Fibroblast of villous mesenchyme (primary cell): ENCODE results near the gene CKLF. TPM values are rescaled to one million over a fixed set of nuclear protein-coding genes. Genes with fewer than 3 reads are reported as not detected.

Experiments
- DNase-seq: peaks from one replicate; pipeline ENCODE4 v3.0.0-alpha.2; 2010; ENCODE audit warnings: low read depth
- H3K4me3 ChIP-seq: 2 replicates; pipeline ENCODE4 v1.5.1; 2011; ENCODE audit warnings: low read depth, mild to moderate bottlenecking, low read length
- total RNA-seq: library from RNA; depleted of rRNA; stranded (reverse); fragments of >200 nt; gene quantifications from 2 replicates; pipeline ENCODE4 v1.2.3, GENCODE V29; 2012
- TF ChIP-seq, protein P1 (sequence below): IDR thresholded peaks from 2 replicates; pipeline ENCODE4 v1.5.1; 2012; ENCODE audit warnings: low read depth, mild to moderate bottlenecking, low read length; ENCODE audit not compliant: insufficient read depth

CKLF gene
- total RNA-seq, 1 donor = 58.3 TPM

DNA sequence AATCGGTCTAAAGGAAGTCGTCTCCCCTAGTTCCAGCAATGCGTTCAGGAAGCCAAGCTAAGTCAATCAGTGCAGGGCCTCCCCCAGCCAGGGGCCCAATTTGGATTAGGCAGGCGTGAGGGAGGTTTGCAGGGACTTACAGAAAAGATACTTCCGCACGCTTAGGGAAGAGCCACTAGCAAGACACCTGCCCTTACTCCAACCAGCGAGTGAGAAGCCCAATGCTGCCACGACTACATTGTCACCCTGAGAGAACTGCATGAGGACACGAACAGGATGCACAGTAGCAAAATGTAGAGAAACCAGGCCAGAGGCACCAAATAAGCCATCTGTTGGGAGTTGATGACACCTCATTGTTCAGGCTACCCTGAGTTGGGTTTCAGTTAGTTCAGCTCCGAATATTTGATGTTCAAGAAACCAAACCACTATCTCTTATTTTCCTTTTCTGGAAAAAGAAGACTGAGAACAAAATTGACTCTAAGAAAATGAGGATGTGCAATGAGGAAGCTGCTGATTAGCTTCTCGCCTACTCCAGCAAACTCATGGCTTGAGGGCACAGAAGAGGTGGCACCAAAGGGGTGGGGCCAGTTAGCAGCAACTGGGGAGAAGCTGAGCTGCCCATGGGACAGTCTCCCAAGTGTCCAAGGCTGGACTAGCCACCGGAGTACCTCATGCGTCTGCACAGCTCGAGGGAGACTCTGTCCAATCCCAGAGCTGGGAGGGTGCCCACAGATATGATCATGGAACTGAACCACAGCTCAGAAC lies 31.8 kb upstream of the CKLF start:
- no peak overlapping the region for H3K4me3 ChIP-seq
- no peak for DNase-seq
- TF ChIP-seq, protein P1, sequence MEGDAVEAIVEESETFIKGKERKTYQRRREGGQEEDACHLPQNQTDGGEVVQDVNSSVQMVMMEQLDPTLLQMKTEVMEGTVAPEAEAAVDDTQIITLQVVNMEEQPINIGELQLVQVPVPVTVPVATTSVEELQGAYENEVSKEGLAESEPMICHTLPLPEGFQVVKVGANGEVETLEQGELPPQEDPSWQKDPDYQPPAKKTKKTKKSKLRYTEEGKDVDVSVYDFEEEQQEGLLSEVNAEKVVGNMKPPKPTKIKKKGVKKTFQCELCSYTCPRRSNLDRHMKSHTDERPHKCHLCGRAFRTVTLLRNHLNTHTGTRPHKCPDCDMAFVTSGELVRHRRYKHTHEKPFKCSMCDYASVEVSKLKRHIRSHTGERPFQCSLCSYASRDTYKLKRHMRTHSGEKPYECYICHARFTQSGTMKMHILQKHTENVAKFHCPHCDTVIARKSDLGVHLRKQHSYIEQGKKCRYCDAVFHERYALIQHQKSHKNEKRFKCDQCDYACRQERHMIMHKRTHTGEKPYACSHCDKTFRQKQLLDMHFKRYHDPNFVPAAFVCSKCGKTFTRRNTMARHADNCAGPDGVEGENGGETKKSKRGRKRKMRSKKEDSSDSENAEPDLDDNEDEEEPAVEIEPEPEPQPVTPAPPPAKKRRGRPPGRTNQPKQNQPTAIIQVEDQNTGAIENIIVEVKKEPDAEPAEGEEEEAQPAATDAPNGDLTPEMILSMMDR = no peak

DNA sequence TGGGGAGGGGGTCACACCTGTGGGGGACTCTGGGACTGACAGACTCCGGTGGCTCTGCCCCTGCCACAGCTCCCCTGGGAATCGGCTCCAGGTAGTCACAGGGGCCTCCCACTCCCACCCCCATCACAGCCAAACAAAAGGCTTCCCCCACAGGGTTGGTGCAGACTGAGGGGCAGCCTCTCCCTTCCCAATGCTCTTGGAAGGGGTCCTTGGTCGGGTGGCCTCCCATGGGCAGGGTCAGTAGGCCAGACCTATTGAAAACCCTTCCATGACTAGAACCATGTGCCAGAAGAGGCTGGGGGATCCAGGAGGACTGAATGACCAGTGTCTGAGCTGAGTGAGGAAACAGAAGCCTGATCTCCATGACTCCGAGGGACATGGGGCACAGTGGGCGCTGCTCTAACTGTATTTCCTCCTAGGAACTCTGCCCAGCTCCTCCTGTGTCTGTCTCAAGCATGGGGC lies 31.1 kb upstream of the CKLF start:
- no peak overlapping the region for H3K4me3 ChIP-seq
- TF ChIP-seq, protein P1 = no peak
- no peak for DNase-seq

DNA sequence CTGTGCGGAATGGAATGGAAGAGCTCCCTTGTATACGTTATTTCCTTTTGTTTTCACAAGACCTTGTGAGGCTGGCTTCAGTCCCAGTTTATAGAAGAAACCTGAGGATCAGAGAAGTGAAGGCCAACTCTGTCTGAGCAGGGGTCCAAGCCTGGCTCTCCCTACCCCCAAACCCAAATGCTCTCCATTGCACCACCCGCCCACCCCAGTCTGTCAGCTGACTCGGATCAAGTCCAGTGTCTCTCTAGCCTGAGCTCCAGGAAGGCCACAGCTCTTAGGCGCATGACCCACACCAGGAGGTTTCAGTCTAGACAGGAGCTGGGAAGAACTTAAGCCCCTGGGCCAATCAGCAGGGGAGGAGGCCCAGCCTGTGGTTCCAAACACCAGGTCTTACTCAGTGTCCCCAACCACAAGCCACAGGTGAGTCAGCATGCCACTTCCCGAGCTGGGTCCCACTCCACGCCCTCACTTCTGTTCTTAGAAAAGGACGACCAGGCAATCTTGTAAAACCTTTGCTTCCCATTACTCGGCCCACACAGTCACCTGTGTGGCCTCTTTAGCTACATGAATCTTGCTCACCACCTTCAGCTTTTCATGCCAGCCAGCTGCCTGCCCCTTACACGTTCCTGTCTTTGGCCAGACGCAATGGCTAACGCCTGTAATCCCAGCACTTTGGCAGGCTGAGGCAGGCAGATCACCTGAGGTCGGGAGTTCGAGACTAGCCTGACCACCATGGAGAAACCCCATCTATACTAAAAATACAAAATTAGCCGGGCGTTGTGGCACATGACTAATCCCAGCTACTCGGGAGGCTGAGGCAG lies 30.2 kb upstream of the CKLF start:
- TF ChIP-seq, protein P1 = no peak
- H3K4me3 ChIP-seq = no peak overlapping the region
- DNase-seq = peak; percentile 57

DNA sequence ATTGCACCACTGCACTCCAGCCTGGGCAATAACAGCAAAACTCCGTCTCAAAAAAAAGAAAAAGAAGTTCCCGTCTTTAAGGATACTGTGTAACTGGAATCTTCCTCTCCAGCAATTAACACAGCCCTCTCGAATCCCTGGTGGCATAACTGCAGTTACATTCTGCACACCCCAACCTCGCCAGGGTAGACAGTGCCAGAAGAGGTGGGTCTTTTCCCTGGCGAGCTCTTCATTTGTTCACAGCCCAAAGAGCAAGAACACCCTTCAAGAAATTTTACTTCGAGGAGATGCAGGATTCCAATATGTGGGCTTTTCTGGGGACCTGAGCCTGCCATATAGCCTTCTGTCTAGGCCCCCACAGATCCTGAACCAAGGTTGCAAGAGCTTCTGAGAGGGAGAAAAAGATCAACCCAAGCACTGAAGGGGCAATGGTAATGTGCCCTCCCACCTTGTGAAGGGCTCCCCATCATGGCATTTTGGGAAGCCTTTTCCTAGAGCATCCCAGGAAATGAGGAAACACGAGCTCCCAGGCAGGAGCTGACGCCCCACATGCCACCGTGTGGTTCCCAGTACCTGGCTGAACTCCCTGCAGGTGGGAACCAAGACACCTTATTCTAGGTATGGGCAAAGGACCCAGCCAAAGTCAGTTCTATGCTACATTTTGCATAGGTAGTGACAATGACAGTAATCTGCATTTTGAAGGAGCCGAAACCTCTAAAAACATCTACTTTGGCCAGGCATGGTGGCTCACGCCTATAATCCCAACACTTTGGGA lies 29.4 kb upstream of the CKLF start:
- DNase-seq = no peak
- TF ChIP-seq, protein P1 = no peak
- H3K4me3 ChIP-seq = no peak overlapping the region

DNA sequence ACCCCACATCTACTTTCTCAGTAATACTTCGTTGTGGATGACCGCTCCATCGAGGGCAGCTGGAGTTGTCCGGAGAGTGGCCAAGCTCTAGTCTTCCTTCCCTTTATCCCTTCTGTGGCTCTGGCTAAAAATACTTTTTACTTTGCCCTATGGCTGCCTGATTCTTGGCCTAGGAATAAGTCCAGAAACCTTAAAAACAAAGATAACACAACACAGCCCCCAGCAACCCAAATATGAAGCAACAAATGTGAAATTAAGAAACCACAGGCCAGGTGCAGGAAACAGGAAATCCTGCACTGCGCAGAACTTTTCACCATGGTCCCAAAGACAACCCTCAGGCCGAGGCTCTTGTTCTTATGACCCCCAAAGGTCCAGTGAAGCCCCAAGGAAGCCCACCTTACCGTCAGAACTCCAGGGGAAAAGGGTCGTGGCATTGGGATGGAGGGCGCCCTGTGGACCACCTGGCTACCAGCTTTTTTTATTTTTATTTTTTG lies 28.5 kb upstream of the CKLF start:
- TF ChIP-seq, protein P1 = no peak
- H3K4me3 ChIP-seq = no peak overlapping the region
- peak; percentile 22 for DNase-seq

DNA sequence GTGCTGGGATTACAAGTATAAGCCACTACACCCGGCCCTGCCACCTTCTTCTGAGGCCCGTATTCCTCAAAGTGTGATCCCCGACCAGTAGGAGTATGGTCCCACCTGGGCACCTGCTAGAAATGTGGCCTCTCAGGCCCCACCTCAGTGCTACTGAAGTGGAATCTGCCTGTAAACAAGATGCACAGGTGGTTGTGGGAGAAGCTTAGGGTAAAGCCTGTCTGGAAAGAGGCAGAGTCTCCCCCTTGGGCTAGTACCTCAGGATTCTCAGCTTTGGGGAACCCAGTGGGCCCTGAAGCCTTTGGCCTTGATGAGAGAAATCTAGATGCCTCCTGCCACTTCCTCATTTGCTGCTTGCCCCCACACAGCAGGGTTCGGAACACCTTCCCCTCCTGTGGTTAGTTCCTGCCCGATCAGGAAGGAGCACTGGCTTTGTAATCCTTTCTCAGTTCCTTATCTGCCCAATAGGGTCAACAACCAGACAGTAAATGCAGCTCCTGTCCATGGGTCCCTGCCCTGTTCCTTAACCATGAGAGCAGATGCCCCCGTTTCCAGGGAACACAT lies 27.7 kb upstream of the CKLF start:
- no peak for DNase-seq
- TF ChIP-seq, protein P1 = no peak
- no peak overlapping the region for H3K4me3 ChIP-seq
